ENCODE data around the gene CTNNA3.

- no peak for TF ChIP-seq POLR2A (IDR thresholded peaks at IDR 0.05)
- TF ChIP-seq CTCF (IDR thresholded peaks at IDR 0.05), result no peak
- TF ChIP-seq EP300 (IDR thresholded peaks at IDR 0.05), result no peak
- TF ChIP-seq POLR2AphosphoS5 (IDR thresholded peaks at IDR 0.05), result no peak
Observed at GRCh38 chr10:65893676-65894075, 1802.3 kb downstream of the CTNNA3 start.
